SIG-M5 (cell line): ENCODE results near the gene DPYSL4.

Source experiments
- DNase-seq: peaks from one replicate; lab custom pipeline; 2025; lab: John Stamatoyannopoulos, UW

Gene DPYSL4

DNA sequence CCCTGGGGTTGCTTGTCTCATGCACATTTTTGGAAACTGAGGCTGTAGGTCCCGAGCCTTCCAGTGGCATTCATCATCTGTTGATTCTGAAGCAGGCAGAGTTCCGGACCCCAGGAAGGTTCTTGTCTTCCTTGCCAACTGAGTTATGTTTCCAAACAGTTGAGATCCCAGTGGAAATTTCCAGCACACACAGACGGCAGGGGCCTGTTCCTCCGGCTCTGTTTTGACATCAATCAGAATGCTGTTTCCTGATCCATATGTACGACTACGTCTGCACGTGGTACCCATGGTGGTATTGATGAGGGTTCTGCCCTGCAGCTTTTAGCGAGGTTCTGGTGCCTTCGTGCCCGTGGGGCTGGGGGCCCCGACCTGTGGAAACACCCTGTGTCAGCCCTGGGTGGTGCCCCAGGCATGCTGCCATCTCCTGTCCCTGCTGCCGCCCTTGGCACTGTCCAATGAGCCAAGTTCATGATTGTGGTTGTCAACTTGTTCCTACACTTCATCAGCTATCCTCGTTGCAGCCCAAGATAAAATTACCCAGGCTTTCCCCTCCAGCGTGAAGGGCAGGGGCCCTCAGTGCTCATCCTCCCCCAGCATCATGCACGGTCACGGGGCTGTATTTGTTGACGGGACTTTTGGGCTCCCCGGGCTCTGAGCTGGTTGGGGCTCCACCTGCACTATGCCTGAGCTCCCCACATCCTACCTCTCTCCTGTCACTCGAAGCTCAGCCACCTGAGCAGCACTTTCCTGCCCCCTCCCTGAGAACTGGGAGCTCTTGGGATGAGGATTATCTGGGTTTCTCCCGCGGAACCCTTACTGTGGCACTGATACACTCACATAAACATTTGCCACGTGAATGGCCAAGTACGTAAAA, 7.8 kb upstream of the DPYSL4 start:
- DNase-seq = no peak

DNA sequence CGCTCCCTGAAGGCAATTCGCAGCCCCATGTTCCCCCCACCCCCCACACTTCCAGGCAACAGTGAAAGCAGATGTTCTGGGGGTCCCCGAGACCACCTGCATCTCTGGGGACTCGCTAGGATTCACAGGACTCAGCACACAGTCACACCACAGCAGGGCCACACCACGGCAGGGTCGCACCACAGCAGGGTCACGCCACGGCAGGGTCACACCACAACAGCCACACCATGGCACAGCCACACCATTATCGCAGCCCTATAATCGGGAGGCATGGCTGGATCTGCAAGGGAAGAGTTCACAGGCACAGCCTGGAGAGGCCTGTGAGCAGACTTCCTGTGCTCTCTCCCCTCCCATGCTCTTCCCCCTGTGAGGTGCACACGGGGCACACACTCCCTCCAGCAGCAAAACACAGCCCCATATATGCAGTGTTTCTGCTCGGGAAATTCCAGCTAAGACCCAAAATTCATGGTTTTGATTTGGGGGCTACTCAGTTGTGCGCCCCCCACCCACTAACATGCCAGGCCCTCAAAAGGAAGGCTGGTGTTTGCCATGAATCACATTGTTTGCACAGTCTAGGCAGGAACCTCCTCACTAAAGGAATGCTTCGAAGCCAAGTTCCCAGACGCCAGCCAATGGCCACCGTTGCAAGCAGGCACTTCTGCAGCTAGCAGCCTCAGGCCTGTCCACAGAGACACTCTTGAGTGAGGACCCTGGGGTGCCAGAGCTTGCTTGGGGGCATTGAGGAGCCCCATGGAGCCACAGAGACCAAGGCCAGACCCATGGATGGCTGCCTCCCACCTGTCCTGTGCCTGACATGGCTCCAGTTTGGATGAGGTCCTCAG, 7.0 kb upstream of the DPYSL4 start:
- no peak for DNase-seq

DNA sequence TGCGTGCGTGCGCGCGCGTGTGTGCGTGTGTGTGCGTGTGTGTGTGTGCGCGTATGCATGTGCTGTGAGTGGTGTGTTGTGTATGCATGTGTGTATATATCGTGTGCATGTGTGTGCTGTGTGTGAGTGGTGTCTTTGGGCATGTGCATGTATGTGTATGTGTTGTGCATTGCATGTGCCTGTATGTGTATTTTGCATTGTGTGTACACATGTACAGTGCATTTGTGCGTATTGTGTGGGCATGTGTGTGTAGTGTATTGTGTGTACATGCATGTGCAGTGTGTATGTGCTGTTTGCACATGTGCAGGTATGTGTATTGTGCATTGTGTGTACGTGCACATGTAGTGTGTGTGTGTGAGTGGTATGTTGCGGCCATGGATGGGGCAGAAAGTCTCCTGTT, 6.0 kb upstream of the DPYSL4 start:
- DNase-seq = no peak

DNA sequence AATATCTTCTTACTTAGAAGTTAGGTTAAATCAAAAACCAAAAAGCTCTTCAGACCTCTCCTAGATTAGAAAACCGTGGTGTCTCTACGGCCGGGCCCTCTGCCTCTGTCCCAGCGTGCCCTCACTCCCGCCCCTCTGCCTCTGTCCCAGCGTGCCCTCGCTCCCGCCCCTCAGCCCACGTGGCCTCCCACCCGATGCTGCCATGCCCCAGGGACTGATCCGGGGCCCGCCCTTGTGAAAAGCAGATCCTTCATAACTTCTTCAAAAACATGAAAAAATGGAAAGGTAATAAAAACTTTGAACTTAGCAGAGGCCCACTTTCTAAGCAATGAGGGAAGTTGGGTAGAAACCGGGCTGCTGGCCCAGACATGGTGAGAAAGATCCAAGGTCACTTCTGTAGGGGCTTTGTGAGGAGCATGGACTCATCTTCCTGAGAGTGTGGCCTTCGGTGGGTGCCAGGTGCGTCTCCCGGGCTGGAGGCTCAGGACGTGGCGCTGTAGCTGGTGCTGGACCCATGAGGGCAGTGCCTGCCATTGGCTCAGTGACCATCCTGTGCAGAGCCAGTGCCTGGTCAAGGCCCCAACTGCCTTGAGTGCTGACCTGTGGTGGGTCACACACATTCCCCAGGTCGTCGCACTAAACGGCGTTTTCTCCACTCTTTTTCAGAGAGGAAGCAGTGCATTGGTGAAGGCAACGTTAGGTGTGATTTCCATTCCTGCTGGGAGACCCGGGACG, 4.9 kb upstream of the DPYSL4 start:
- DNase-seq = no peak

DNA sequence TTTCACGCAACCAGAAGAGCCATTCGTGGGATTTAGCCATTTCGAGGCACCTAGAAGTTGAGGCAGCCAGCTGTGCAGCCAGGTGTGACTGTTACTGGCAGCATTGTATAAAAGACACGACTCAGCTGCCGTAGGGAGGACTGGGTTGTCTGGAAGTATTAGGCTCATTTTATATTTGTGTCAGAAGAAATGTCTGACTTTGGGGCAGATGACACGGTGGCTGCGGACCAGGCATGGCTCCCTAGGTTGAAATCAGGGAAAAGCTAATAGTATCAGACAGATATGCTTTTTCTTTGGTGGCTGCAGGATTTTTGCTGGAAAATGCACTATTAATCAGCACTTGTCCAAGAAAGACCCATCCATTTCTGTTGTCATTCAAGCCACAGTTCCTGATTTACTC, 4.2 kb upstream of the DPYSL4 start:
- DNase-seq = no peak

DNA sequence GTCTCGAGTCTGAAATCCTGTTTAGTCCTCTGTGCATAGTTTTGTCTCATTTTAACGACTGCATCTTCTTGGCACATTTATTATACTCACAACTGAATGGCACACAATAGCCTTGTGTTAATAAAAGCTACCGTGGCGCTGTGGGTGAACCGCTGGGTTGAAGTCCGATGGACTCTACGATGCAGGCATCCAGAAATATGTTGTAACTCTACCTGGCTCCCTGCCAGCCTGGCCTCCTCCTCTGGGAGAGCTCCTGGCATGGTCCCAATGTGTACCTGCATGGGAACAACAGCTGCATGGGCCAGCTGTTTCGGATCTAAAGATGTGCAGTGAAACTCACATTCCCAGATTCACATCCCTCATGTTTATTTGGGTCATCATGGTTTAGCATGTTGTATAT, 3.7 kb upstream of the DPYSL4 start:
- DNase-seq = no peak

DNA sequence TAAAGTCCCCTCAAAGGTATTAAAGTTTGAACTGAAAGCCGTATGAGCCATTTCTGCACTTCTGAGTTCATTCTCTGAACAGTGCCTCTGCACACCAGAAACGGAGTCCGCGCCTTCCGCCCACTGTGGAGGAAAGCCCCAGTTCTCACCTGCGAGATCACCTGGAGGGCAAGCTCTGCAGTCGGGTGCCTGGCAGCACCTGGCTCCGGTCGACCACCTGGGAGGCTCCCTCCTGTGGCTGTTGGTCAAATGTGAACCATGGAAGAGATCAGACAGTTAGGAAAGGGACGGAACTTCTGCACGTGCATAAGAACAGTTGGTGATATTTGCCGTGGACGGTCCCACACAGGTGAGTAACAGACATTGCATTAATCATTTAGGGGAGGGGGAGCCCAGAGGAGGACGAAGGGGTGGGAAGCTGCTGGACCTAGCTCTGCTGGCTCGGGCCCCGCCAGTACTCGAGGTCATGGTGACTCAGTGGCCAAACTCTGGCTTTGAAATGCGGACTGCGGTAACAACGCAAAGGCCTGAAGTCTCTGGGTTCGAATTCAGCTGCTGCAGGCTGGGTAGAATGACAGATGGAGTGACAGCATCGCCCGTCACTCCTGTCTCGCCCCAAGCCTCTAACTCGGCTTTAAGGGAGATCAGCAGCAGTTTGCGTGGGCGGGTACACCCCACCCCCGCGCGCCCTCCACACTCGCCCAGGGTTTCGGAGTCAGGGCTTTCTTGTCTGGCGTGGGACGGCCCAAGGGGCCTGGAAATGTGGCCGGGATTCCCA, 1.7 kb upstream of the DPYSL4 start:
- no peak for DNase-seq

DNA sequence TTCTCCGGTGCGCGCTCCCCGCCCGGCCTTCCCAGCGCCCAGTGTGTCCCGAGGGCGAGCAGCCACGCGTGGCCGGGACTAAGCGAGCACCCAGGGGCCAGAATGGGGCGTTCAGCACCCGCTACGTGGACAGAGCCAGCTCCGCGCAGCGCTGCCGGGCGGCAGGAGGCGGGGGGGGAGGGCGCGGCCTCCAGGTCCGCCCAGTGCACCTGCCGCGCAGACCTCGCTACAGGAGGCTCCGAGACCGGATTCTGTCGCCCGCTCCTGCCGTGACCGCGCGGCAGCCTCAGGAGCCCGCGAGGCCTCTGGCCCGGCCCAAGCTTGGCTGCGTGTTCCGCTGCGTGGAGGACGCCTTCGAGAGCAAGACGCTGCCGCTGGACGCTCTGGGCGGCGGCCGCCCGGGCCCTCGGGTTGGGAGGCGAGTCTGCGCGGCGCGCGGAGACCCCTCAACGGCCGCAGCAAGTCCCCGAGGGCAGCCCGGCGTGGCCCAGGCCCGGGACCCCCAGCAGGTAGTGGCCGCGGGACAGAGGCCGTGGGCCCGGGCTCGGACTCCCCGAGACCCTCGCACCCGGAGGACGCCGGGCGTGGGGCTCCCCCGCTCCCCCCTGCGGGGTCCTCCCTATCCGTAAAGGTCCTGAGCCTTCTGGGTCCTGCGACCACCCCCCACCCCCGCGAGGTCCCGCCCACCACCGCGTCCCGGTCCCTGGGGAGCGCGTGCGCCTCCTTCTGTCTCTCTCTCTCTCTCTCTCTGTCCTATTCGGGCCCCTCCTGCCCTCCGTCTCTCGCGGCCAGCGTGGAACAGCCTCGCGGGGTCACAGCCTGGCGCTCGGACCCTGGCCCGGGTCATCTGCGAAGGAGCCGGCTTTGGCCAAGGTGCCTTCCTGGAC, 904 bp upstream of the DPYSL4 start:
- DNase-seq = no peak

DNA sequence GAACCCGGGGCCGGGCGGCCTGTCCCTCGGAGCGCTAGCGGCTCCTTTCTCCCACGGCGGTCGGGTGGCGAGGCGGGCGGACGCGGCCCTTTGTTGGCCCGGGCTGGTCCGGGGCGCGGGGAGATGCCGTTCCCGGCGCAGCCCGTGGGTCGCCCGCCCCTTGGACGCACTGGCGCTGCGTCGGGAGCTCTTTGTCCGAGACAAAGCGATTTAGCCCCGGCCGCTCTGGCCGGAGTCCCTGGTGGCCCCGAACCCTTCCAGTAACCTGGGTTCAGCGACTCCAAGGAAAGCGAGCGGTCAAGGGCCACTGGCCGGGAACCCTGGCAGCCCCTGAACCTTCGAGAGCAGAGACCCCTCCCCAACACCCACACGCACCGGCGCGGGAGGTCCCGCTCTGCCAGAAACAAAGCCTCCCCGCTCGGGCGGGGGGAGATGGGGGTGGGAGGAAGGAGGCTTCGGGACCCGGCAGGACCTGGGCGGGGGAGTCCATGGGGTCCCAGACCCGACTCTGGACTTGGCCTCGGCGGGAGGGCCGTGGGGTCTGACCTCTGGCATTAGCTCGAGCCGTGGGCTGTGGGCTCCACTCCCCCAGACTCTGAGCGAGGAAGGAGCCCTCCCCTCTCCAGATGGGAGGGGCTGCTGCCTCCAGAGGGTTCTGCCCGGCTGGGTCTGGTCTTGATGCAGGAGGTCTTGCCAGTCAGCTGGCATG, 836 bp downstream of the DPYSL4 start:
- no peak for DNase-seq

DNA sequence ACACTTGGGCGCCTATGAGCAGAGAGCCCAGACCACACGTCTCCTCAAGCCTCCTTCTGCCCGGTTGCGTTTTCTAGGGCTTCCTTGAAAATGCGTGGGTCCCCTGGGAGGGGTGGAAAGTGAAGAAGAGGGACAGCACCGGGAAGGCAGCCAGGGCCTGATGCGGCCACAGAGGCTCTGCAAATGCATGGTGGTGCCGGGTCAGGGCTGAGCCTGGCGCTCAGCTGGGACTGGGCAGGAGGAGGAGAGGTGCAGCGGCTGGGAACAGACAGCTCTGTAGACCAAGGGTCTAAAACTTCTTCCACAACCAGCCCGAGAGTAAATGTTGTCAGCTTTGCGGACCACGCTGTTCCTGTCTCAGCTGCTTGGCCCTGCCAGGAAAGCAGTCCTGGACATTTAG, 1.6 kb downstream of the DPYSL4 start:
- DNase-seq = no peak

DNA sequence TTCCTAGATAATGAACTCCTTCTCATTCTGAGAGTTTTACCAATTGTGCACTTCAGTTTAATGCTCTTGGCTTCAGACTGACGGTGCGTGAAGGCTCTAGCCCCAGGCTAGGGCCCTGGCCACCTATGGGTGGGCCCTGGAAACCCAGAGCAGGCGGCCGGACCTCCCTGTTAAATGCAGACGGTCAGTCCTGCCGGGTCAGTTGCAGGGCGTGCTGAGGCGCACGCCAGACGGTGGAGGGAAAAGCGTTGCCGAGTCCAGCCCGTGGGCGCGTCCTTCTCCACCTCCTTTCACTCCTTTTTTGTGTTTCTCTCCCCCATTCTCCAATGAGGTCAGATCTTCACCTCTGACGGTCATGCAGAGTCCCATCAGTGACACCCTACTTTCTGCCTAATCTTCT, 2.3 kb downstream of the DPYSL4 start:
- no peak for DNase-seq

DNA sequence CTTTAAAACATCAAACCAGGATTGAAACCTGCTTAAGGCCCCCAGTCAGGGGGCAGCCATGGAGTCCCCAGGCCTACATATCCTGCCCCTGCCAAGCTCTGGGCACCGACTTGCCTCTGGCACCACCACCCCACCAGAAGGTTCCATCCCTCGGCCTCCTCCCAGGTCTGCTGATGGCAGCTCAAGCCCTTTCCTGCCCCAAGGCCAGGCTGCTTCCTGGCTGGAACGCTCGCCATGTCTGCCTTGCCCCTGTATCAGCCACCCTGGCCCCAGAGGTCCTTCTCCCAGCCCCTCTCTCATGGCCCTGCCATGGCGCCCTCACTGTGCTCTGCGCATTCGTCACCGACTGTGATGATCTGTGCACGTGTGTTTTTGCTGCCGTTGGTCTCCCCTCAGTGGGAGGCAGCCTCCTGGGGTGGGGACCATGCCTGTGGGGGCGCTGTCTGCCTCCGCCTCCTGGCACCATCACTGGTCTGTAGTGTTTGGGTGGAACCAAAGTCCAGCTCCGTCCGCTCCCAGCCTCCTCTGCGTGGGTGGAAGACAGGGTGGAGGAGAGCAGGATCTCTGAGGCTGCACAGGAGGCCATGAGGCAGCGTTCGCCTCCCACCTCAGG, 3.2 kb downstream of the DPYSL4 start:
- no peak for DNase-seq

DNA sequence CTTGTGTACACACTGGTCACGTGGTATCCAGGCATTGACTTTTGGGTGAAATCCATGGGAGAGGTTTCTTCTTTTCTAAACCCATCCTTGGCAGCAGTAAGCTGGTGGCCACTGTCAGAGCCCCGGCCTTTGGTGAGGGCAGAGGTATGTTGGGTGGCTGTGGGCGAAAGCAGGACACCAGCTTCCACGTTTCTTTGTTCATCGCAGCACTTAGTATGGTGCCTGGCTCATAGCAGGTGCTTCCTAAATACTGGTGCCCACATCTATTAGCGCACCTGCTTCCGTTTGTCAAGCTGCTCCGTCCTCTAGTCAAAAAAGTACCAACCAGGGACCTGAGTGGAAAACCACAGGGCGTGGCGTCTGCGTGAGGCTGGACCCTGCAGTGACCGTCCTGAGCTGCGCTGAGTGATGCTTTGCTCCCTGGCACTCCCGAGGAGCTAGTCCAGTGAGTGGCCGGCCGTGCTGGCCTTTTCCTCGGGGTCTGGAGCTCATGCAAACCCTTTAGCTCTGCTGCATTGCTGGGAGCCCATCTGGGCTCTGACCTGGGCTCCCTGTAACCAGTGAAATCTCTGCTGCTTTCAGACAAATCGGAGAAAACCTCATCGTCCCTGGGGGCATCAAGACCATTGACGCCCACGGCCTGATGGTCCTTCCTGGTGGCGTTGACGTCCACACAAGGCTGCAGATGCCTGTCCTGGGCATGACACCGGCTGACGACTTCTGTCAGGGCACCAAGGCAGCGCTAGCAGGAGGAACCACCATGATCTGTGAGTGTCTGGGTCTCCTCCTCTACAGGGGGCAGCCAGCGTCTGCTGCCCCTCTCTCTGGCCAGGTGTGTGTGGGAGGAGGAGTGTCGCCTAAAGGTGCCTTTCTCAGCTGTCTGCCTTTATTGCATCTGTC, 5.6 kb downstream of the DPYSL4 start:
- DNase-seq = no peak

DNA sequence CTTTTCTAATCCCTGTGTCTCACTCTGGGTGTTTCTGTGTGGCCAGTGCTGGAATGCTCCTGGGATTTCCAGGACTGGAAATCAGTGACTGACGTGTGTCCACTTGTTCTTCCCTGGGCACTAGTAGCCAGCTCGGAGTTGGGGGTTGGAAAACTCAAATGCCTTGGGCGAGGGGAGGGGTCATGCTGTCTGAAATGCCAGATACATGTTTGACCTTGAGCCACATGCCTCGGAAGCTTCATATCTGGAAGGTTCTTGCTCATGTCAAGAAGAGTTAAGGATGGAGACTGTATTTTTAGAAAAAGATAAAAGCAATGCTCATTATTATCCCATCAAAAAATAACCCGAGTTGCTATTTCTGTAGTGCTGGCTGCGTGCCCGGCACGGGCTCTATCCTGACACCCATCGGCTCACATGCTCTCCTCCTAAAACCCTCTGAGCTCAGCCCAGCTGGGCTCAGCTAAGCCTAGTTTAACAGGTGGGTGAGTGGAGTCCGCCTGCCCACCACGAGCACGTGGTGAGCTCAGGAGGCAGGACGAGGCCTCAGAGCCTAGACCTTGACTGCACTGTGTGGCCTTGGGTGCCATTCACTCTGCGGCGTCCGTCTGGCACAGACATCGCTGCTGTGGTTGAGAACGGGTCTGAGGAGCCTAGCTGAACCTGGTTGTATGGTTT, 6.4 kb downstream of the DPYSL4 start:
- DNase-seq = no peak

DNA sequence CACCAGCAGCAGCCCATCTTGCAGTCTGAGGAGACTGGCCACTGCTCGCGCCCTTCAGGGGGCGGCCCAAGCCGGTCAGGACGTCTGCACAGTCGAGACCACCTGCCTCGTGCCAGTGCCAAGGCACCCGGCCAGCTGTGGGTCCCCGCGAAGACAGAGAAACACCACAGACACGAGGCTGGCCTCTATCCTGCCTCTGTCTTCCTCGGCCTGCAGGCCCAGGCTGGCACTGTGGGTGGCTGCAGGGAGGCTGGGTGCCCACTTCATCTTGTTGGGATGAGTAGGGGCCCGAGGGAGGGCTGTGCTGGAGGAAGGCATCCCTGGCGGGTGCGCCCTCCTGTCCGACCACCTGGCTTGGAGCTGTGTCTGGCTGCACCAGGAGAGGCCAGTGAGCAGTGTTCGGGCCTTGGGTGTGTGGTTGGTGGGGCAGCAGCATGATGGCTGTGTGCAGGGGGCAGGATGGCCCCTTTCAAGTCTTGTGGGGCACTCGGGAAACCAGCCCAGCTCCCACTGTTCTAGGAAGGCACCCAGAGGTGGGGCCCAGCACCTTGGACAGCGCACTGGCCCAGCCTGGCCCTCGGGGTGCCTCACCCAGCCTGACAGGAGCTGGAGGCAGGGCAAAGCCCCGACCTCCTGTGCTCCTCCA, 7.3 kb downstream of the DPYSL4 start:
- DNase-seq = no peak

DNA sequence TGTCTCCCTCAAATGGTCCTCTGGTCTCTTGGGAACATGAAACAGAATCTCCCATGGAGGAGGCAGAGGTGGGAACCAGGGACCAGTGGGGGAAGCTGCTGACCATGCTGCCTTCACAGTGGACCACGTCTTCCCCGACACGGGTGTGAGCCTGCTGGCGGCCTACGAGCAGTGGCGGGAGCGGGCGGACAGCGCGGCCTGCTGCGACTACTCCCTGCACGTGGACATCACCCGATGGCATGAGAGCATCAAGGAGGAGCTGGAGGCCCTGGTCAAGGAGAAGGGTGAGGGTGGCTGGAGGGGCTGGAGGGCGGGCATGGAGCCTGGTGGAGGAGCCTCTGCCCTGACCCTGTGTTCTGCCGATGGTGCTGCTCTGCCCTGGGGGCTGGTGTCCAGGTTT, 8.0 kb downstream of the DPYSL4 start:
- no peak for DNase-seq

DNA sequence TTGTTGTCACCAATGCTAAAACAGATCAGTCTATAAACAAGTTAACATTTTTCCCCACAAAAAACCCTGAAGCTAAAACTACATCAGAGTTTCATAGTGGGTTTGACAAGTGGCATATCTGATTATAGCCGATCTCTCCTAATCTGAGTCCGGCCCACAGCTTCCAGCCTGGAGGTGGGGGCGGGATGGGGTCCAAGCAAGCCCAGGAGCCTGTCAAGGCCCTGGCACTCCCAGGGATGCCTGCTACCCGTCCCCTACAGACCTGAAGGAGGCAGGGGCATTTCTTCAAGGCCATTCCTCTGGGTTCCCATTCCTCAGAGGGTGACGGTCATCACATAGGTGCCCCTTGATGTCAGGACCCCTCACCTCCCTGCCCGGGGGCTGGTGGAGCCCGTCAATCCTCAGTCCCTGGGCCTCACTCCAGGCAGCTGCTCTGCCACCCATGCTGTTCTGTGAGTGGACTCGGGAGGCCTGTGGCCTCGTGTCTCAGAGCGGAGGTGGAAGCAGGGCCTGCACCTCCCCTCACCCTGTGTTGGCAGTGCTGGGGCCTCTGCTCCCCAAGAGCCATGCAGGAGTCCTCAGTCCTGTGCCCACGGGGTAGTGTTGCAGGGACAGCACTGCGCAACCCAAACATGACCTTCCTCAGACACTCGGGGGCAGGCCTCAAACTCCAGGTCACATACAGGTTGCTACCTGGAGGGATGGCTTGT, 8.8 kb downstream of the DPYSL4 start:
- DNase-seq = no peak
